Heart left ventricle (tissue), 16 donors: Measurements from ENCODE around the gene SPATA24. TPM values are rescaled to one million over a fixed set of nuclear protein-coding genes. Genes with fewer than 3 reads are reported as not detected.

Experiments used
- ATAC-seq, 4 donors: fragments of 200-7000 bp; cut with Tn5 transposase; one replicate each; pipeline ENCODE4 v1.9.1; 2020 to 2022; ENCODE audit warnings: moderate library complexity in 4 of 4, mild to moderate bottlenecking in 3 of 4, moderate number of reproducible peaks in 1 of 4
- DNase-seq, 5 donors: peaks; one replicate each; pipeline ENCODE4 v3.0.0-alpha.2; 2020
- H3K27ac ChIP-seq, 12 donors: fragments of 200-600 bp; sonication (generic) in 4 of 12; one replicate each; pipeline versions ENCODE4 v1.5.0 to v1.8.0; 2016 to 2022; ENCODE audit warnings: mild to moderate bottlenecking in 2 of 12
- H3K27me3 ChIP-seq, 9 donors: fragments of 200-600 bp; sonication (generic) in 2 of 9; one replicate each; pipeline versions ENCODE4 v1.5.1 to v1.8.0; 2016 to 2022; ENCODE audit warnings: mild to moderate bottlenecking in 3 of 9
- H3K36me3 ChIP-seq, 9 donors: fragments of 200-600 bp; sonication (generic) in 2 of 9; one replicate each; pipeline versions ENCODE4 v1.5.0 to v1.8.0; 2018 to 2022; ENCODE audit warnings: mild to moderate bottlenecking in 2 of 9
- H3K4me1 ChIP-seq, 12 donors: fragments of 200-600 bp; sonication (generic) in 4 of 12; one replicate each; pipeline versions ENCODE4 v1.5.0 to v1.8.0; 2016 to 2022; ENCODE audit warnings: mild to moderate bottlenecking in 3 of 12
- H3K4me3 ChIP-seq, 12 donors: fragments of 200-600 bp; sonication (generic) in 4 of 12; one replicate each; pipeline versions ENCODE4 v1.5.0 to v1.8.0; 2017 to 2022; ENCODE audit warnings: mild to moderate bottlenecking in 9 of 12, moderate library complexity in 4 of 12
- H3K9me3 ChIP-seq, 12 donors: fragments of 200-600 bp; sonication (generic) in 4 of 12; one replicate each; pipeline versions ENCODE4 v1.5.0 to v1.8.0; 2016 to 2022; ENCODE audit warnings: mild to moderate bottlenecking in 1 of 12
- CTCF ChIP-seq, 12 donors: fragments of 200-600 bp; sonication (generic) in 4 of 12; IDR thresholded peaks; one replicate each; pipeline versions ENCODE4 v1.5.0 to v1.8.0; 2018 to 2022; ENCODE audit warnings: antibody characterized with exemption in 12 of 12, mild to moderate bottlenecking in 5 of 12
- POLR2A ChIP-seq, 2 donors: fragments of 450-650 bp; IDR thresholded peaks; one replicate each; pipeline ENCODE4 v1.6.1; 2017; ENCODE audit warnings: antibody characterized with exemption in 2 of 2, mild to moderate bottlenecking in 2 of 2, moderate library complexity in 2 of 2
- WGBS, 4 donors: extraction: QIAGEN DNeasy Blood & Tissue Kit in 2 of 4; methylation state at CpG; one replicate each; pipeline versions ENCODE4 v1.1.5 to v1.1.7; 2013 to 2018; 5-methylcytosine and 5-hydroxymethylcytosine counted together
- intact Hi-C, 10 donors: fragments of 100-400 bp; cut with DNase I; formaldehyde crosslinking; loops; one replicate each; pipeline versions ENCODE4 v1.11.1 to v1.14.2; 2022
- polyA plus RNA-seq, 2 donors: library from polyadenylated mRNA; stranded (reverse); fragments of 200-250 nt; gene quantifications; one replicate each; pipeline ENCODE4 v1.2.3, GENCODE V29; 2013
- total RNA-seq, 9 donors: library from RNA; depleted of rRNA in 2 of 9; stranded (reverse); fragments of >200 nt in 2 of 9; fragmentation: NEBNext Ultra II Directional in 3 of 9; extraction: Animal tissue kit (Norgen Biotek cat#: 25700) in 3 of 9; gene quantifications; one replicate each; pipeline versions ENCODE4 v1.1.0 to v1.2.4, GENCODE V29; 2016 to 2023
- donor health status: ischemic (EF 13 %, LVEDD 7.1; RV severe dilation, severe dysfunction).
- donor health status: healthy with polysubstance abuse.
- donor health status: DM: no; HTN: yes; CAD: no.
- donor health status: DM: no; HTN: no; CAD: no.
- donor health status: ischemic (EF 25% LVEDD 6.9; RV normal size, moderate dysfunction).
- donor health status: ischemic (EF 25% LVEDD 5.7; RV mildly dilated, moderate dysfunction).
- donor health status: healthy.
- donor health status: DM: yes; HTN: yes; CAD: no.
- donor health status: ischemic (EF 35%, LVEDD 5.7; RV mildly dilated, moderate dysfunction).
- donor health status: nonischemic (EF 11% LVEDD 7.7; RV severe dilation, severe dysfunction).
- donor health status: DM: yes; HTN: yes; CAD: no.
- donor health status: PGD.
- donor health status: ischemic (EF 29% LVEDD 5.4; RV normal size, mild dysfunction).
- donor health status: nonischemic (EF 23%, LVEDD 6.1; RV moderate dilation, normal function).

The SPATA24 gene
- total and polyA plus RNA-seq, 11 donors: 10.7 to 37.8 (median 16.0) TPM

GRCh38 chr5:139416651-139417050 is 12.8 kb upstream of the SPATA24 start:
- Histone ChIP-seq H3K9me3 (no peaks in the 10 kb centered on the region), H3K36me3 (peaks cover 0 to 56% (median 35%) of the 10 kb centered on the region in 9 donors), H3K4me1 (peaks cover 18 to 73% (median 63%) of the 10 kb centered on the region in 12 donors), H3K27me3 (no peaks in the 10 kb centered on the region), H3K4me3 (no peak overlapping the region), H3K27ac (peak overlapping the region; percentile 79 to 96 (median 86))
- no peak for ATAC-seq
- WGBS, 4 donors: 66 to 77% (median 68%) methylated on average over 8 to 9 of the region's 9 CpGs
- no peak for TF ChIP-seq CTCF (IDR thresholded peaks at IDR 0.05)
- no peak for TF ChIP-seq POLR2A (IDR thresholded peaks at IDR 0.05)
- DNase-seq: no peak
- intact Hi-C loops: loop anchor here in 2 of 10 donors (1.0 to 2.0 kb wide), 2 partner anchors 21 to 22 kb away; partner anchors contain the start of gene PROB1 (in 2 of the 2)

GRCh38 chr5:139415869-139416268 is 12.0 kb upstream of the SPATA24 start:
- peaks cover 18 to 74% (median 63%) of the 10 kb centered on the region in 12 donors for H3K4me1 ChIP-seq
- H3K4me3 ChIP-seq: no peak overlapping the region
- DNase-seq: no peak
- peak overlapping the region; percentile 79 to 96 (median 86) for H3K27ac ChIP-seq
- H3K9me3 ChIP-seq: no peaks in the 10 kb centered on the region
- H3K27me3 ChIP-seq: no peaks in the 10 kb centered on the region
- intact Hi-C loops: loop anchor here in 2 of 10 donors (2.0 kb wide), 1 partner anchor 21 kb away; the partner anchor contains the start of gene PROB1 (in 2 of the 2)
- peaks cover 0 to 56% (median 29%) of the 10 kb centered on the region in 9 donors for H3K36me3 ChIP-seq
- ATAC-seq: no peak
- no peak for TF ChIP-seq CTCF (IDR thresholded peaks at IDR 0.05)
- no peak for TF ChIP-seq POLR2A (IDR thresholded peaks at IDR 0.05)

- Histone ChIP-seq H3K36me3 (peaks cover 0 to 55% (median 28%) of the 10 kb centered on the region in 9 donors), H3K27ac (peak overlapping the region; percentile 81 to 96 (median 86)), H3K27me3 (no peaks in the 10 kb centered on the region), H3K9me3 (no peaks in the 10 kb centered on the region), H3K4me1 (peaks cover 18 to 78% (median 65%) of the 10 kb centered on the region in 12 donors), H3K4me3 (no peak overlapping the region)
- DNase-seq (peak; percentile 66 to 86 (median 77)), ATAC-seq (peak; percentile 68 to 77 (median 72))
- no peak for TF ChIP-seq CTCF (IDR thresholded peaks at IDR 0.05)
- TF ChIP-seq POLR2A (IDR thresholded peaks at IDR 0.05): no peak
- 26 to 38% (median 35%) methylated on average over 6 to 8 of the region's 8 CpGs for WGBS, 4 donors
- intact Hi-C loops: loop anchor here in 1 of 10 donors (2.0 kb wide), 1 partner anchor 21 kb away; the partner anchor contains the start of gene PROB1
These were observed 11.5 kb upstream of the SPATA24 start for GRCh38 chr5:139415221-139415861.

GRCh38 chr5:139414581-139415130 is 10.8 kb upstream of the SPATA24 start:
- intact Hi-C loops: loop anchor here in 1 of 10 donors (2.0 kb wide), 1 partner anchor 20 kb away; the partner anchor contains the start of gene PROB1

More at GRCh38 chr5:139414581-139415130, 10.8 kb upstream of the SPATA24 start:
- DNase-seq: peak in 1 of 5 donors; percentile 45
- 37 to 52% (median 39%) methylated on average over 9 of the region's 9 CpGs for WGBS, 4 donors
- H3K4me1 ChIP-seq: peaks cover 18 to 73% (median 61%) of the 10 kb centered on the region in 12 donors
- peak overlapping the region; percentile 81 to 96 (median 86) for H3K27ac ChIP-seq
- H3K27me3 ChIP-seq: no peaks in the 10 kb centered on the region
- H3K9me3 ChIP-seq: no peaks in the 10 kb centered on the region
- peak in 3 of 4 donors; percentile 3 to 13 (median 6) for ATAC-seq
- no peak overlapping the region for H3K4me3 ChIP-seq
- peaks cover 0 to 48% (median 22%) of the 10 kb centered on the region in 9 donors for H3K36me3 ChIP-seq
- TF ChIP-seq CTCF (IDR thresholded peaks at IDR 0.05) (no peak), POLR2A (IDR thresholded peaks at IDR 0.05) (no peak)
